GM21381 (cell line): ENCODE data around the gene EXT2.

Experiments
- ATAC-seq: cut with Tn5 transposase; IDR thresholded peaks from one replicate; pipeline ENCODE4 v1.9.1; 2021; ENCODE audit warnings: mild to moderate bottlenecking, moderate library complexity; ENCODE audit not compliant: unreplicated experiment

The EXT2 gene

GRCh38 chr11:44095506-44096359 is at the start of gene EXT2:
EXT2 (plus strand) TSS chr11:44095678; CDS start chr11:44107713, 12,035 bp downstream.
- peak; percentile 97 for ATAC-seq

- no peak for ATAC-seq
Observed at GRCh38 chr11:44046182-44046581, 49.3 kb upstream of the EXT2 start.

- no peak for ATAC-seq
Observed at GRCh38 chr11:44047298-44047697, 48.2 kb upstream of the EXT2 start.

GRCh38 chr11:44047931-44048431 is 47.5 kb upstream of the EXT2 start, which contains the start of gene ACCSL:
ACCSL (plus strand) TSS chr11:44047981; CDS start chr11:44048037, 56 bp downstream.
- no peak for ATAC-seq

- no peak for ATAC-seq
Observed at GRCh38 chr11:44049832-44050231, 45.6 kb upstream of the EXT2 start.

DNA sequence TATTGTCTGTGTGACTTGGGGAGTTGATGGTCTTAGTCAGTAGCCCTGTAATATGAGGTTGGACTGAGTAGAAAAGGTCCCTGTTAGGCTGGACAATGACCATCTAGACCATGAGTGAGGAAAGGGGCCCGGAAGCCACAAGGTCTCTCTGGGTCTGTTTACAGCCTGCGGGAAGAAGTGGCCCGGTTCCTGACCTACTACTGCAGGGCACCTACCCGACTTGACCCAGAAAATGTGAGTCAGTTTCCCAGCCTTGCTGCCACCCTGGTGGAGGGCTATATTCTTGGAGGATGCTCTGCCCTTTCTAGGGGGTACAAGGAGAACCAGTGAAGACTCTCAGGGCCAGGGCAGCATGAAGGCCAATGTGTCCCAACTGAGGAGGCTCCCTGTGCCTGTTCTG is 44.3 kb upstream of the EXT2 start:
- ATAC-seq = no peak

DNA sequence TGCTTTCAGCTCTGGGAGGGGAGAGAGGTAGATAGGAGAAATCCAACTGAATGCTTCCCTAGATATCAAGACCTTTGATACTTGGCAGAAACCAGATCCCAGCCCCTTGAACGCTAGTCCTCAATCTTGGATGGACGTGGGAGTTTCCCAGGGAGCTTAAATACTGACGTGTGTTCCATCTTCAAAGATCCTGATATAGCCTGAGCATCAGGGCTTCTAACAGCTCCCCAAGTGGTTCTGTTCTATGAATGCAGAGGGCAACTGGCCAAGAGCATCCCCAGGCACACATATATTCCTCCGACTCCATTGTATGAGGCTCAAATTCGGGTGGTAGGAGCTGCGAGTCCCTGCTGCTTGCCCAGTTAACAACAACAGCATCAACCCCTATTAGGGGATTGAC is 38.1 kb upstream of the EXT2 start:
- ATAC-seq = no peak

- ATAC-seq = no peak
Observed at GRCh38 chr11:44058275-44058674, 37.2 kb upstream of the EXT2 start.

DNA sequence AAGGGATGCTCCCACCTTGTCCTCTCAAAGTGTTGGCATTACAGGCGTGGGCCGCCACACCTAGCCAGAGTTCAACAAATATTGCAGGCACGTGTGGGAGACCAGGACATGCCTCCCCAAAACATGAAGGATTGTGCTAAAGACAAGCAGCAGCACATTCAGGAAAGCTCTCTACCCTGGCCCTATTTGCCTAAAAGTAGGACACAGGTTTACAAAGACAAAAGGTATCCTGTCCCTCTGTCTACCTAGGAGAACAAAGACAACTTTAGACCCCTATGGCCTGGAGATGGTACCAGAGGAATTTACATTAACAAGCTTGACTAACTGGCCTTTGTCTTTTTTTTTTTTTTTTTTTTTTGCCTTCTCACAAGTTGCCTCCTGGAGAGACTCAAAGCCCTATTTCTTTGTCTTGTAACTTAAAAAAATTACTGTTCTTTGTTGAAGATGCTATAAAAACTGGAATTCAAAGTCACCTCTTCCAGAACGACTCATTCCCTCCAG is 30.3 kb upstream of the EXT2 start:
- ATAC-seq = no peak

DNA sequence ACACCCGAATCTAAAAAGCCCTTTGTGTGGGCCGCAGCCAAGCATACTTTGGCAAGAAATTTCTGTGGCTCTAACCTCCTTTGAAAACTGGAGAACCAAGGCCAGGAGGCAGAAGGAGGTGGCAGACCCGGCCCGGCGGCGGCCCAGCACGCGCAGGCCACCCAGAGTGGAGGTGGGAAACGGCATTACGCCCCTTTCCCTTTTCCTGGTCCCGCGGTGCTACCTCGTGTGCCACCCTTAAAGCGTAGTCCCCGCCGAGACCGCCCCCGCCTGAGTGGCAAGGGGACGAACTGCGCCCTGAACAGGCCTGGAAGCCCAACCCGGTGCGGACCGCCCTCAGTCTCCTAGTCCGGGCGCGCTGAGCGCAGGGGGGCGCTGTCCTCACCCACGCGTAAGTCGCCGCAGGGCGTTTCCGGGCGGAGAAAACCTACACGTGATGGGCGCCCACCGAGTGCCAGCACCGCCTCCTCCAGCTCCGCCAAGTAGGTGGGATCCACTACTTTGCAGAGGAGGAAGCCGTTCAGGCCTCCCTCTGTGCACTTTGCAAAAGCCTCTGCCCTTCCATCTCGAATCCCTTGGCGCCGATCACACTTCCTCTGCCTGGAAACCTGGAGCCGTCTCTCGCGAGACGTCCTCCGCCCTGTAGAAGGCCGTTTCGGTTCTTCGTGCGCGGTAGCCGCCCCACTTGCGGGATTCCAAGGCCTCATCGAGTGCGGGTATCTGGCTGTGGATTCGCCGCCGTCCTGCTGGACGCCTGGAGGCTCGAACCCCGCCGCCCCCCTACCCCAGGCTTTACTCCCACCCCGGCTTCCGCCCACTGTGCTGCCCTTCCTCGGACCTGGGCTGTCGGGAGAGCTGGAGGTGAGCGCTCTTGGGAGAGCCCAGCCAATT is 29.4 kb upstream of the EXT2 start, which contains the start of gene ACCS:
Gene ACCS, plus strand, starts transcription at position 430 of the 891 bp plus-strand sequence. CDS start 1,358 bp downstream, outside the sequence.
- peak; percentile 94 for ATAC-seq

DNA sequence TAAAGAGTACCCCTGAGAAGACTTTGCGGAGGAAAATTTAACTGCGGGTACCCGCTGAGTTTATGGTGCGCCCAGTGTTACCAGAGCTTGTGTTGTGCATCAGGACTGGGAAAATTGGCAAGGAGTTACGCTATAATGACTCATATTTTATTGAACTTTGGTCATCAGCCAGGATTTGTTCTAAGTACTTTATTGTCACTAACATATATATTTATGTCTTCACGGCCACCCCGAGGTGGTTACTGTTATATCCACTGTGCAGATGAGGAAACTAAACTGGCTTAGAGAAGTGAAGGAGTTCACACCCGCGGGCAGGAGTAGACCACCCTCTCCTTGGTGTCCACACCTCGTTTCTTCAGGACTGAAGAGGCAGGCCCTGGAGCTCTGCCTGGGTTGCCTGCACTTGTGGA is 28.7 kb upstream of the EXT2 start:
- ATAC-seq = no peak

DNA sequence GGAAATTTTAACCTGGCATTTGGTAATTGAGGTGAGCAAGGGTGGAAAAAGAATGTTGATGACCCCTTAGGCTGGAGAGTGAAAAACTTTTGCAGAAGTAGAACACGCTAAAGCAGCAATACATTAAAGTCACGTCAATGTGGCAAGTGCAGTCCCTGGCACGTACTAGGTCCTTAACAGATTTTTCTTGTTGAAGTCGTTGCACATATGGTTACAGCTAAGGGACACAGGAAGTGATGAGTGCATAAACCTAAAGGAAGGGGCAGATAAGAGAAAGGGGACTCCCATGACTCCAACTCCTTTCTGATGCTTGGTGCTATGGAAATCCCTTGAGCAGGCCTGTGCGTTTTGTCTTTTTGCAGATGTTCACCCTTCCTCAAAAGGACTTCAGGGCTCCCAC is 28.2 kb upstream of the EXT2 start:
- no peak for ATAC-seq

- ATAC-seq = no peak
Observed at GRCh38 chr11:44068180-44068579, 27.3 kb upstream of the EXT2 start.

GRCh38 chr11:44071157-44071556 is 24.3 kb upstream of the EXT2 start:
- no peak for ATAC-seq

DNA sequence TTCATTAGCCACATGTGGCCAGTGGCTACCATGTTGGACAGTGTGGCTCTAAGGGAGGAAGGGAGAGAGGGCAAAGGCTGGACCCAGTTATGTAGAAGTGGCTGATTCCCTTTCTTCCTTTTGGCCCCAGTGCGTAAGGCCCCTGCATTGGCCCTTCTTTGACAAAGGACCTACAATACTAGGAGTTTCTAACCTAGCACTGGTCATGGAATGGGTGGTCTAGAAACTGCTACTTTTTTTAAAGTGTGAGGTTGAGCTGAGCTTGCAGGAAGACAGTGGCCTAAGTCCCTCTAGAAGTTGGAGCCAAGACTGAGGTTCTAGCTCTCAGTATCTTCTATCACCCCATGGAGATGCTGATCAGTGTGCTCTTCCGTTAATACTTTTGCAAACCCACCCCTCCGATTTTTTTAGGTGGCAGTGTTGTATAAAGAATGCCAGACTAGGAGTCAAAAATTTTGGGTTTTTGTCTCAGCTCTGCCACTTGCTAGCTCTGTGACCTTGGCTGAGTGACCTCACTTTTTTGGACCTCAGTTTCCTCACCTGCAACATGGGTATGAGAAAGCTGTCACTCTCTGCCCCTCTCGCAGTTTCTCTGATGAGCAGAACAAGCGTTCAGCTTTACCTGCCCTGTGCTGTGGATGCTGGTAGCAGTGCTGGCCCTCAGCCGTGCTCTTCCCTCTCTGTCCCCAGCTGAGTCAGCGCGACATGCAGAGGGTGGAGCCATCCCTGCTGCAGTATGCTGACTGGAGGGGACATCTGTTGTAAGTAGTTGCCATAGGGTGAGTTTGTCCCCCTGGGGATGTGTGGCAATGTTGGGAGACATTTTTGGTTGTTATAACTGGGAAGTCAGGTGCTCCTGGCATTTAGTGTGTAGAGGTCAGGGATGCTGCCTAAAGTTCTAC is 22.5 kb upstream of the EXT2 start:
- no peak for ATAC-seq

DNA sequence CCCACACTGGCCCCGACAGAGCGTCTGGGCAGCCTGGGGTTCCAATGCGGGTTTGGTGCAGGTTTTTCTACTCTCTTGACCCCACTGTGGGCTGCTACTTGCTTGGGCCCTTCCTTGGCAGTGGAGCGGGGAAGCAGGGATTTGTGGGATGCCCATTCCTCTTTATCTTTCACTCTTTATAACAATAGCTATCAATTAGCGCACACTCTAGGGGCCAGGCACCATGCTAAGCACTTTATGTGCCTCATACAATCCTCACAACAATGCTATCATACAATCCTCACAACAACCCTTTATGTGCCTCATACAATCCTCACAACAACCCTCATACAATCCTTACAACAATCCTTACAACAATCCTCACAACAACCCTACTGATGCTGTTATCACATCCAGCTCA is 16.7 kb upstream of the EXT2 start:
- ATAC-seq = no peak

DNA sequence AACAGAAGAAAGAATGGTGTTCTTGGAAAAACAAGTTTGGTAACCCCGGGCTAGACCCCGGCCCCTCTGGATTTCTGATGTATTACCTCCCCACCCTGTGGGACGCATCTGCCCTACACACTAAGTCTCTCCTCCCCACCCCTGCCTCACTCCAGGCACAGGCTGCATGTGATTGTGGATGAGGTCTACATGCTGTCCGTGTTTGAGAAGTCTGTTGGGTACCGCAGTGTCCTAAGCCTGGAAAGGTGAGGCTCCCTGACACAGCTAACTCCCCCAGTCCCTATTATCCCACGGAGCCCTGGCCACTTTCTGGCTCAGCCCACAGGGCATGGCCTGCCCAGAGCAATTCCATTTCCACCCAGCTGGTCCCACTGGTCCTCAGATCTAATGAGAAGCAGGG is 16.1 kb upstream of the EXT2 start:
- ATAC-seq = no peak

DNA sequence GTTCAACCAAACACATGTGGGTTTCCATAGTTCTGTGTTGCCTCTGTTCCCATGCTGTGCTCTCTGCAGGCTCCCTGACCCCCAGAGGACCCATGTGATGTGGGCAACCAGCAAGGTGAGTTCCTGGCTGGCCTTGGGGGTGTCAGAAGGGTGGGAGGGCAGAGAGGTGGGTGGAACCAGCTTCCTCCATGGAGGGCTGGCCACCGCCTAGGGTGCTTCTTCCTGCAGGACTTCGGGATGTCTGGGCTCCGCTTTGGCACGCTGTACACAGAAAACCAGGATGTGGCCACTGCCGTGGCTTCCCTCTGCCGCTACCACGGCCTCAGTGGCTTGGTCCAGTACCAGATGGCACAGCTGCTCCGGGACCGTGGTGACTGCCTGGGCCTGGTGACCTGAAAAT is 14.5 kb upstream of the EXT2 start:
- ATAC-seq = no peak

- no peak for ATAC-seq
Observed at GRCh38 chr11:44082645-44083044, 12.8 kb upstream of the EXT2 start.

DNA sequence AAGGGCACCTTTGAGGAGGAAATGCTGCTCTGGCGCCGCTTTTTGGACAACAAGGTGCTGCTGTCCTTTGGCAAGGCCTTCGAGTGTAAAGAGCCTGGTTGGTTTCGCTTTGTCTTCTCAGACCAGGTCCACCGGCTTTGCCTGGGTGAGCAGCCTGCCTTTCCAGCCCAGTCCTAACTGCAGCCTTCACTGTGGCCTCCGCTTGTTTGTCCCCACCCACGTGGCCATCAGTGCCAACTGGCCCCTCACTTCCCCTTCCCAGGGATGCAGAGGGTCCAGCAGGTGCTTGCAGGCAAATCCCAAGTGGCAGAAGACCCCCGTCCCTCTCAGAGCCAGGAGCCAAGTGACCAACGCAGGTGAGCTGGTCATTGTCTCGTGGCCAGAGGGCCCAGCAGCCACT is 12.0 kb upstream of the EXT2 start:
- no peak for ATAC-seq
